HG03159 (cell line): ENCODE measurements around the gene TBC1D17.

Source experiments
- ATAC-seq: cut with Tn5 transposase; IDR thresholded peaks from one replicate; pipeline ENCODE4 v1.9.1; 2021; ENCODE audit warnings: mild to moderate bottlenecking, moderate library complexity; ENCODE audit not compliant: unreplicated experiment

The TBC1D17 gene

DNA sequence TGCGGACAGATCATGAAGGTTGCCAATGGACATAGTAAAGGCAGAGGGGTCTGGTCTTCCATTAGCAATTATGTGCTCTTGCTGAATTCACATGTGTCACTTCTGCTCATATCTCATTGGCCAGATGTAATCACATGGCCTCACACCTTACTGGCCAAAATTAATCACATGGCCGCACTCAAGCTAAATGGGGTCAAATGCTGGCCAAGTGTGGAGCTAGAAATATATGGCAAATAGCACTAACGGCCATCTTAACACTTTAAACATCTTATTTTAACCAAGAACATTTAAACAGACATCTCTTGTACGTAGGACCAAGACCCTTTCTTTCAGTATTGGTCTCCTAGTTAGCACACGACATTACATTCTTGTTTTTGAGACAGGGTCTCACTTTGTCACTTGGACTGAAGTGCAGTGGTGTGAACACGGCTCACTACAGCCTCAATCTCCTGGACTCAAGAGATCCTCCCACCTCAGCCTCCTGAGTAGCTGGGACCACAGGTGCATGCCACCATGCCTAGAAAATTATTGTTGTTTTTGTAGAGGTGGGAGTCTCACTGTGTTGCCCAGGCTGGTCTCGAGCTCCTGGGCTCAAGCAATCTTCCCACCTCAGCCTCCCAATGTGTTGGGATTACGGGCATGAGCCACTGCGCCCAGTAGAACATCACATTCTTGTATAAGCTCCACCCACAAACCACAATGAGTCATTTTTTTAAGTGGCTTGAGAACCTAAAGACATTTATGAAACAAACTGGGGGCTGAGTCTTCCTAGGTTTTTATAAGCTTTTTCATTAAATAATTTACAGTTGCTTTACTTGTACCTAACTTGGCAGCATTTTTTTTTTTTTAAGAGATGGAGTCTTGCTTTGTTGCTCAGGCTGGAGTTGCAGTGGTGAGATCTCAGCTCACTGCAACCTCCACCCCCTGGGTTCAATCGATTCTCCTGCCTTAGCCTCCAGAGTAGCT is 29.5 kb upstream of the TBC1D17 start:
- no peak for ATAC-seq

DNA sequence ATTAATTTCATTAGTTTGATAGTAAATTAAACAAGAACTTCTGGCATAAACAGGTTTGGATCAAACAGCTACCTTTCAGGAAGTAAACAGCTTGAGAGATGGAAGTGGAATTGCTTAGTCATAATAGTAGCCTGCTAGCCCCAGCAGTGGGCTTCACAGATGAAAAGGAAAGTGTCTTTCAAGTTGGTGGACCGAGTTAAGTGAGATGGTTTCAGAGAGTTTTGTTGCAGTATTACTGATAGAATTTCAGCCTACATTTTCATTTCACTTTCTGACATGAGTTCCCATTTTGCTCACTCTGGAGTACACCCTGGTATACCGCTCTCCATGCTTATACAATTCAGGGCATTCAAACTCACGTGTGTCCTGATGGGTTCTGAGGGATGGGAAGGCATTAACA is 28.6 kb upstream of the TBC1D17 start:
- ATAC-seq = no peak

DNA sequence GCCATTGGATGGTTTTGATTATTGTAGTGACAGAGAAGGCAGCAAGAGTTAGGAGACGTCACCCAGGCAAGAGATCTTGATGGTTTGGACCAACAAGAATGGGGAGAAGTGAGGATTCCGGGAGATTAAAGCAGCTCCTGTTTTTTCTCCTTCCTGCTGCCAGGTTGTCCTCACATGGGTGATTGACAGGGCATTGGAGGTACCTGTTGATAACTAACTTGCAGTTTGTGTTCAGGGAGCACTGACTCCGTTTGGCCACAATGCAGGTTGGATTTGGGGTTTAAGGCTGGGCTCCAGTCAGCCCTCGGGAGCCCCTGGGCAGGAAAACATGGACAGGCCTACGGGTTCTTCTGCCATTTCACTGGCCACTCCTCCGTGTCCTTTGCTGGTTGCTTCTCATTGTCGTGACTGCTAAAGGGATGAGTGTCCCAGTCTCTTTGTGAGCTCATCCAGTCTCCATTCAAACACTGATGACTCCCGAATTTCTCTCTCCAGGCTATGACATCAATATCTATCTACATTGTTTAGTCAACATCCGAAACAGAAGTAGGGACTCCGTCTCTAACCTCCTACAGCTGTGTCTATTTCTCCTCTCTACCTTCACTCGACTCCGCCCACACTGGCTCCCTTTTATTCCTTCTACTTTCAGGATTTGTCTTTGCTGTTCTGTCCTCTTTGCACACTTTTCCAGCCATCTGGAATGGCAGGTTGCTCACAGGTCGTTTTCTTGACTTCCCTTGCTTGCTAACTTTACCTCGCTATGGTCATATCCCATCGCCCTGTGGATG is 27.9 kb upstream of the TBC1D17 start:
- ATAC-seq = no peak

DNA sequence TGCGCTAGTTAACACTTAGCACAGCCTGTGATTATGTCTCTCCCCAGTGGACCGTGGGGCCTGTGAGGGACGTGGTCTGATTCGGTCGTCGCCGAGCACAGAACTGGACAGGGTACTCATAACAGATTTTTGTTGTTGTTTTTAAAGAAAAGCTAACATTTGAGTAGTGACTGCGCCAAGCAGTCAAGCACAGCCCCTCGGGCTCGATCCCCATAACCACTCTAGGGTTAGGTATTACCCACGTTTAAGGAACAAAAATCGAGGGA is 27.3 kb upstream of the TBC1D17 start:
- ATAC-seq = no peak

DNA sequence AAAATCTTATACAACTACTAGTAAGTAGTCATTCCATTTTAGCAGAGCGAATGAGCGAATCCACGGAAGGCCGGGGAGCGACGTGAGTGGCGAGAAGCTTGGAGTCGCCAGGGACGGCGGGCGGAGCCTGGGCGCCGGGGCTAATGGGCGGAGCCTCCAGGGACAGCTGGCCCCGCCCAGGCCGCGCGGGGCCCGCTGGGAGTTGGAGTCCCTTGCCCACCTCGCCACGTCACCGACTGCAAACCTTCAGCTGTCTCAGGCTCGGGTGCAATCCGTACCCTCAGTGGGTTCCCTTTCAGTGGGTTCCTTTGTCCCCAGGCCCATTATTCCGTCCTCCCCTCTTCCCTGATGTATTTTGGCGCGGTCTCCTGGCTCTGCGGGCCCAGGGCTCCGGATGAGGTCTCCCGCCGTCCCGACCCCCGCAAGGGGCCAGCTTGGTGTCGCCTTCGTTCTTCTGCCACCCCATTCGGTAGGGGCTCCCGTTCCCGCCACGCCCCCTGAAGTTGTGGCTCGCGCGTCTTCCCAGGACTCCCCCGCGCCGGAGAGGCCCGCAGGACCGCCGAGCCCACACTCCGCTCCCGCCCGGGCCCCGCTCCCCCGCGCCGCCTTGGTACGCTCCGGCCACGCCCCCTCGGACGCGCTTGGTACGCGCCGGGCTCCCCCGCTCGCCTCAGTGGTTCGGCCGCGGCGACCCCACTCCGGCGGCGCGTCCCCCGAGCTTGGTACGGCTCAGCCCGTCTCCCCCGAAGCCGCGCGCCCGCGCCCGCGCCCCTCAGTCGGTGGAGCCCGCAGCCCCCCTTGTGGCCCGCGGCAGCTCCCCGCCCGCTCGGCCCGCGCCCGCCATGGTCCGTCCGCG is 26.8 kb upstream of the TBC1D17 start, which contains the start of gene PTOV1:
TSS of gene PTOV1 (plus strand) at position 673 of the 856 bp plus-strand sequence.
- ATAC-seq = peak; percentile 65

DNA sequence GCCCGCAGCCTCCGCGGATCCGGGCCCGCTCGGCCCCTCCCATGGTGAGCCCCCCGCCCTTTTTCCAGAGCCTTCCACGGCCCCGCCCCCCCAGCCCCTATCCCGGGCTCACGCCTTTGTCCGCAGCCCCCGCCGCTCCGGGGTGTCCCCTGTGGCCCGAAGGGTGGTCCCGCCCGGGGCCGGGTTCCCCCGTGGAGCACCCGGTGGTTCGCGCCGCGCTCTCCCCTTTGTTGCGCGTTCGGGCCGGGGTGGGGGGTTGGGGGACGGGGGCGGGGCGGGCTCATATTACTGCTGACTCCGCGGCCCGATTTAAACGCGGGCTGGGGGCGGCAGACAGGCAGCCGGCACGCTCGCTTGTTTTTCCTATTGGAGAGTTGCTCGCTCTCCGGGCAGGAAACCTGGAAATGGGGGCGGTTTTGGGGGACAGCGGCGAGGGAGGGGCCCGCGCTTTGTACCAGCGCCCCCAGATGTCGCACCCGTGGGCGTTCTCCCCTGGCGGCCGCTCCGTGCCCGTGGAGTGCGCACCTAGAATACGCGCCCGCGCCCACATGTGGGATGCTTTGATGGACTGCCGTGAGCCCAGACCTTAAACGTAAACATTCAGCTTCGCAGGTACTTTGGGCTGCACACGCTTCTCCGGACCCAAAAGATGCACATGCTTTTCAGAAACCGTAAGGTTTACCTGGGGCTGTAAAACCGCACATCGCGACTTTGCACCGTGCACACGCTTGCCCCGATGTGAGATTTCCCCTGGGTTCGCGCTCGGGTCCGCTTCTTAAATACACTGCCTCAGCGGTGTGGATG is 25.8 kb upstream of the TBC1D17 start:
- no peak for ATAC-seq

DNA sequence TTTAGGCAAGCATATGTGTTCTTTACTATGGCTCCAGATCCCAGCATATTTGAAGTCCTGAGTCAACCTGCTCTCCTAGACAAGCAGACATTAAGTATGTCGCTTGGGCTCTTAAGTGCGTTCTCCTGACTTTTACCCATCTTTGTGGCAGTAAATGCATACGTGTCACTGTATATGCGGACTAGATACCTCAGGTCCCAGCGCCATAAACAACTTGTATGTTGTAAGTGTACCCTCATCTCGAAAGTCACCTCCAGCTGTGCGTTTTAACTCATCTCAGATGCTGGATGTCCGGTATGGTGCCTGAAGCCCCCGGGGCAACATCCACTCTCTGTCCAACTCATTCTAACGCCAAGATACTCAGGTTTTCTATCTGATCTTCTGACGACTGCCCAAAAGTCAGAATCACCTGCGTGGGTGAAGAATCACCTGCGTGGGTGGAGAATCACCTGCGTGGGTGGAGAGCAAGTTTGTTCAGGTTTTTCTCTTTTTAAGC is 24.8 kb upstream of the TBC1D17 start:
- no peak for ATAC-seq

DNA sequence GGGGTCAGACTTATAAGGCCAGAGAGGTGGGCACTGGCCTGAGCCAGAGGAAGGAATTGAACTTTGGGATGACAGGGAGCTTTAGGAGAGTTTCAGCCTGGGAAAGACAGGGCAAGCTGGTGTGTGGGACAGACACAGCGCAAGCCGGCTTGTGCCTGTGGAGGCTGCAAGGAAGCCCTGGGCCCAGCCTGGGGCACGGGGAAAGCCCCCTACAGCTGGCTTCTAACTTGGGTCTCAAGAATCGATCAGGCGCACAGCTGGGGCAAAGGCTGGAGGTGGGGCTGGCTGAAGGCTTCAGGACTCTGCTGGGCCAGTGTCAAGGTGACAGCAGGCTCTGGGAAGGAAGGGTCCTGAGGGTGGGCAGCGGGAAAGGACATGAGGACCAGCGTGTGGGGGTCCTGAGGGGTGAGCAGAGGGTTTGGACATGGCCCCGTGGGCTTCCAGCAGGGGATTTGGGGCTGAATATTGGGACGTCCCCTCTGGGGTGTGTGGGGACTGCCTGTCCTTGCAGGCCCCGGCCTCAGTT is 23.6 kb upstream of the TBC1D17 start:
- no peak for ATAC-seq

DNA sequence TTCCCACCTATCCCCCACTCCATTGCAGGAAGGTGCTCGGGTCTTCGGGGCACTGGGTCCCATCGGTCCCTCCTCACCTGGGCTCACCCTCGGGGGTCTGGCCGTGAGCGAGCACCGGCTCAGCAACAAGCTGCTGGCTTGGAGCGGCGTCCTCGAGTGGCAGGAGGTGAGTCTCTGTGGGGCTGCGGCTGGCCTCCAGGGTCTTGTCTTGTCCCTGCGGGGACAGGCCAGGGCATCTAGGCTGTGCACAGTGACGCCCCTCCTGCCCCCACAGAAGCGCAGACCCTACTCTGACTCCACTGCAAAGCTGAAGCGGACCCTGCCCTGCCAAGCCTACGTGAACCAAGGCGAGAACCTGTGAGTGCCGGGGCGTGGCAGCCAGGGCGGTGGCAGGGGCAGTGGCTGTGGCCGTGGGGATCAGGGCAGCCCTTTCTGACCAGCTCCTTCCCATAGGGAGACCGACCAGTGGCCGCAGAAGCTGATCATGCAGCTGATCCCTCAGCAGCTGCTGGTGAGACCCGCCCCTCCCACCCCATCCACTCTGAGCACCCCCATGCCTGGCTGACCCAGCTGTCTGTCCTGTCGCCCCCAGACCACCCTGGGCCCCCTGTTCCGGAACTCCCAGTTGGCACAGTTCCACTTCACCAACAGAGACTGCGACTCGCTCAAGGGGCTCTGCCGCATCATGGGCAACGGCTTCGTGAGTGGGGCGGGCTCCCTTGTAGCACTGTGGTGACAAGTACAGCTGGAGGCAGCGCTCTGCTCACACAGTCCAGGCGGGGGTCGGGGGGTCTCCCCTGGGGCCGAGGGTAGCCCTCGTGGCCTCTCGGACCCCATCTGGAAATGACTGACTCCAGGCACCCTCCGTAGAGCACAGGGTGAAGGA is 22.9 kb upstream of the TBC1D17 start:
- ATAC-seq = no peak

DNA sequence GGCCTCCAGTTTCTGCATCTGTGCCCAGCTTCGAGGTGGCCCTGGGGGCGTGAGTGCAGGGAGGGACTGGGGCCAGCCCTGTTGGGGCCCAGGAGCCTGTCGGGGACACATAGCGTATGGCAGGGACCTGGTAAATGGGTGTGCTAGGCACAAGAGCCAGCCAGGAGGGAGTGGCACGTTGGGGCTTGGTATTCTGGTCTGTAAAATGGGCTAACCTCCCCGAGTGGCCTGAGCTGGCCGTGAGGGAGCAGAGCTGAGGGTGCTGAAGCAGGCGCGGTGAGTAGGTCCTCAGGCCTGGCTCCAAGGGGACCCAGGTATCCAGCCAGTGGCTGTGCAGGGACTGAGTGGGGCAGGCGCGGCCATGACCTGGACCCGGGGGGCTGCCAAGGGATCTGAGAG is 22.2 kb upstream of the TBC1D17 start:
- no peak for ATAC-seq

DNA sequence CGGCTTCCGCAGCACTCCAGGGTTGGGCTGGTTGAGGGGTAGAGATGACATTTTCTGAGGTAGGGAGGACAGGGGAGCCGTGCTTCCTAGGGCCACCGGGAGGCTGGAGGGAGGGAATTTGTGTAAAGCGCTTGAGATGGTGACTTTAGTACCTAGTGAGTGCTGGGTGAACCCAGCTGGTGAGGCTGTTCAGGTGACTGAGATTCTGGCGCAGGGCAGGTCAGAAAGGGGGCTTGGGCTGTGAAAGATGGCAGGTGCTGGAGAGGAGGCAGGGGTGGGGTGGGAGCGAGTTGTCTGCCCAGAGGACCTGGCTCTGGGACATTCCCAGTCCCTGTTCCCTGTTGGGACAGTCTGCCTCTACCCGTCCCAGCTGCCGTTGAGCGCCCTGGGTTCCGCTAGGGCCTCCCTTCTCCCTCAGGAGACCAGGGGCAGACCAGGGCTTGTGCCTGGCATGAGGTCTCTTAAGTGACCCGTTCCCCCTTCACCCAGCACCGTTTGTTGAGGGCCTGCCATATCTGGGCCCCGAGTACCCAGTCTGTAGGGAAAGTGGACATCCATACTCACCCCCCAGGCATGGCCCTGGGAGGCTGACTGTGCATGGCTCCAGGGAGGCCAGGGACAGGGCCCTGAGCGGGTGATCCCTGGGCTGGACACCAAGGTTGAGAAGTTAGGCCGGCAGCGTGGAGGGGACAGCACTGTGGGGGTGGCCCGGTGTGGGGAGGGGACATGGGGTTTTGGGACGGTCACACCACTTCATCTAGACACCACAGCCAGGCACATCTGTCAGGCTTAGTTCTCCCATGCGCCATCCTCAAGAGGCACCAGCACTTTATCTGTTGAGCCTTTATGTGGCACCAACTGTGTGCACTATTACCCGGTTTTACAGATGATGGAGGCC is 21.6 kb upstream of the TBC1D17 start:
- no peak for ATAC-seq

DNA sequence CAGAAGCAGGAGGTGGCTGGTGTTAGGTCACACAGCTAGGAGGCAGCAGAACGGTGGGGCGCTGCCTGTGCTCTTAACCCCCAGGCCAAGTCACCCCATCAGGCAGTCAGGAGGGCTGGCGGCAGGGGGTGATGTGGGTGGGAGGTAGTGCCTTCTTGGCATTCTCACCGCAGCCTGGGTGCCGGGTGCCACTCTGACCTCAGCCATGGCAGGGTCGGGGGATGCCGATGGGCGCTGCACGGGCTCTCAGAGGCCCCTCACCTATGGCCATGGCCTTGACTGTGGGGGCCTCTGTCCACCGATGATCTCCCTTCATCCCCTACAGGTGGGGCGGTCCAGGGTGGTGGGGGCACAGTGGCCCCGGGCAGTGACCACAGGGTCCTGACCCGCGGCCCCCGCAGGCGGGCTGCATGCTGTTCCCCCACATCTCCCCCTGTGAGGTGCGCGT is 20.9 kb upstream of the TBC1D17 start:
- ATAC-seq = no peak

DNA sequence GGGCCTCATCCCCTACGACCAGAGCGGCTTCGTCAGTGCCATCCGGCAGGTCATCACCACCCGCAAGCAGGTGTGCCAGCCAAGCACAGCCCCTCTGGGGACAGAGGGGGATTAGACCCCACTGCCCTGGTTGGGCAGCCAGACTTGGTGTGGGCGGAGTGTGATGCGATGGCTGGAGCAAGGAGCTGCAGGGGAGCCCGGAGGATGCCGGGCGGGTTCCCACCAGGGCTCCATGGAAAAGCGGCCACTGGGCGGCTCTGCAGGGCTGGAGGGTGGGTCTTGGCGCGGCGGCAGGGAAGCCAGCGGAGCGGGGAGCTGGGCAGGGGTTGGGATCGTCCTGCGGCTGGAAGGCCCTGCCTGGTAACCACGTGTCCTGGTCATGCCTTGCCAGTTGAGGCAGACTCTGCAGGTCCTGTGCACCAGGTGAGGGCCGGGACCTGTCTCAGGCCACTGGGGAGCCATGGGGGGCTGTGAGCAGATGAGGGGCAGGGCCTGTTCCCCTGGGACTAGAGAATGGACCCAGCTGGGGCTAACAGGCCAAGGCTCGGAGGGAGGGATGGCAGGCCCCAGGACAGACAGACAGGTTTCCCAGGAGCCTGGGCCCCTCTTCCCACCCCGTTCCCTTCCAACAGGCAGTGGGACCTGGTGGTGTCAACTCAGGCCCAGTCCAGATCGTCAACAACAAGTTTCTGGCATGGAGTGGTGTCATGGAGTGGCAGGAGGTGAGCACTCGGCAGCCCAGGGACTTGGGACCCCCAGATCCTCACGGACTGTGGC is 20.3 kb upstream of the TBC1D17 start:
- no peak for ATAC-seq

DNA sequence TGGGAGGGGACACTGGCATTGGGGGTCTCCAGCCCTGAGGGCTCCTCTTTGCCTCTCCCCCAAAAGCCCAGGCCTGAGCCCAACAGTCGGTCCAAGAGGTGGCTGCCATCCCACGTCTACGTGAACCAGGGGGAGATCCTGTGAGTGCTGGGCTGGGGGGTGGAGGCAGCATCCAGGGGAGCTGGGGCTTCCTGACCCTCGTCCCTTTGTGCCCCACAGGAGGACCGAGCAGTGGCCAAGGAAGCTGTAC is 19.7 kb upstream of the TBC1D17 start:
- no peak for ATAC-seq

DNA sequence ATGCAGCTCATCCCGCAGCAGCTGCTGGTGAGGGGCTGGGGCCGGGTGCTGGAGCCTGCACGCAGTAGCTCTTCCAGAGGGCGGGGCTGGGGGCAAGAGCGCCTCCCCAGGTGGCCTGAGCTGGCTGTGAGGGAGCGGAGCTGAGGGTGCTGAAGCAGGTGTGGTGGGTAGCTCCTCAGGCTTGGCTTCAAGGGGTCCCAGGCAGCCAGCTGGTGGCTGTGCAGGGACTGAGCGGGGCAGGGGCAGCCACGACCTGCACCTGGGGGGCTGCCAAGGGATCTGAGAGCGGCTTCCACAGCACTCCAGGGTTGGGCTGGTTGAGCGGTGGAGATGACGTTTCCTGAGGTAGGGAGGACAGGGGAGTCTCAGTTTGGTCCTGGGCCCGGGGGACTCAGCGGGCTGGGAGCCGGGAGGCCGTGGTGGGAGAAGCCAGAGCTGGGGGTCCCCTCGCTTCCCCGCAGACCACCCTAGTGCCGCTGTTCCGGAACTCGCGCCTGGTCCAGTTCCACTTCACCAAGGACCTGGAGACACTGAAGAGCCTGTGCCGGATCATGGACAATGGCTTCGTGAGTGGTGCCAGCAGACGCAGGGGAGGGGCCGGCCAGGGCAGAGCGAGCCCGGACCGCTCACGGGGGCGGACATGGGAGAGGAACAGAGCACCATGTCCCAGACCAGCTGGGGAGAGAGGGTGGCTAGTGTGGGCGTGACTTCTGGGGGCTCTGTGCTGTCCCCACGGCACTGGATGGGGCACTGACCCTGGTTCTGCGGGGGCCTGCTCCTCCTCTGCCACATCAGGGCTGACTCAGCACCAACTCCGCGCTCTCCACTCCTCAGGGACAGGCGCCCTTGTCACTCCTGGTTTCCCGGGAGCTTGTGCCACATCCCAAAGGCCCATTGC is 19.2 kb upstream of the TBC1D17 start:
- no peak for ATAC-seq

DNA sequence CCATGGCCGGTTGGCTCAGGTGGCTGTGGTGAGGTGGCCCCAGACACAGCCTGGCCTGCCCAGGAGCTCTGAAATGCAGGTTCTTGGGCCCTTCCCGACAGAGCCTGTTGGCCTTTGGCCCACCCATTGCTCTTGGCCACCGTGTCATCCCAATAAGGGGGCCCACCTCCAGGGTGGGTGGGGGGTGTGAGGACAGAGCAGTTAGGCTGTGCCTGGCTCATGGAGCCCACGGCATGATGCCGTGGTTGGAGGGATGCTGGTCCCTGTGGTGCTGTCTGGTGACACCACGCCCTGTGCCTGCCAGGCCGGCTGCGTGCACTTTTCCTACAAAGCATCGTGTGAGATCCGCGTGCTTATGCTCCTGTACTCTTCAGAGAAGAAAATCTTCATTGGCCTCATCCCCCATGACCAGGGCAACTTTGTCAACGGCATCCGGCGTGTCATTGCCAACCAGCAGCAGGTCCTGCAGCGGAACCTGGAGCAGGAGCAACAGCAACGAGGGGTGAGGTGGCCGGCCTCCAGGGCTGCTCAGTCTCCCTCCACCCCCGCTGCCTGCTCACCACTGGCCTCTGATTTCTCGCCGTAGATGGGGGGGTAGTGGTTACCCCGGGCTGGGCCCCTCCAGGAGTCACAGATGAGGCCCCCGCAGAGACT is 17.7 kb upstream of the TBC1D17 start:
- no peak for ATAC-seq
